ENCODE measurements around the gene EXOC4. TPM values are rescaled to one million over a fixed set of nuclear protein-coding genes. Genes with fewer than 3 reads are reported as not detected.

Gene EXOC4
- total and polyA plus RNA-seq, 7 donors, result 7.6 to 63.0 (median 29.1) TPM

- H3K4me1 ChIP-seq, result peaks cover 4% of the 10 kb centered on the region
- ATAC-seq (no peak), DNase-seq (no peak)
- WGBS, 3 donors, result 72 to 78% (median 76%) methylated on average over 1 of the region's 1 CpG
- H3K9me3 ChIP-seq, result no peaks in the 10 kb centered on the region
- TF ChIP-seq, protein P1, sequence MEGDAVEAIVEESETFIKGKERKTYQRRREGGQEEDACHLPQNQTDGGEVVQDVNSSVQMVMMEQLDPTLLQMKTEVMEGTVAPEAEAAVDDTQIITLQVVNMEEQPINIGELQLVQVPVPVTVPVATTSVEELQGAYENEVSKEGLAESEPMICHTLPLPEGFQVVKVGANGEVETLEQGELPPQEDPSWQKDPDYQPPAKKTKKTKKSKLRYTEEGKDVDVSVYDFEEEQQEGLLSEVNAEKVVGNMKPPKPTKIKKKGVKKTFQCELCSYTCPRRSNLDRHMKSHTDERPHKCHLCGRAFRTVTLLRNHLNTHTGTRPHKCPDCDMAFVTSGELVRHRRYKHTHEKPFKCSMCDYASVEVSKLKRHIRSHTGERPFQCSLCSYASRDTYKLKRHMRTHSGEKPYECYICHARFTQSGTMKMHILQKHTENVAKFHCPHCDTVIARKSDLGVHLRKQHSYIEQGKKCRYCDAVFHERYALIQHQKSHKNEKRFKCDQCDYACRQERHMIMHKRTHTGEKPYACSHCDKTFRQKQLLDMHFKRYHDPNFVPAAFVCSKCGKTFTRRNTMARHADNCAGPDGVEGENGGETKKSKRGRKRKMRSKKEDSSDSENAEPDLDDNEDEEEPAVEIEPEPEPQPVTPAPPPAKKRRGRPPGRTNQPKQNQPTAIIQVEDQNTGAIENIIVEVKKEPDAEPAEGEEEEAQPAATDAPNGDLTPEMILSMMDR (IDR thresholded peaks at IDR 0.05), result no peak
- no peak overlapping the region for H3K27ac ChIP-seq
- H3K4me3 ChIP-seq, result no peak overlapping the region
- intact Hi-C loops (cut with DNase I), result no loop called here
- H3K27me3 ChIP-seq (ENCODE audit: insufficient read depth in 3 of 3, low read length in 2 of 3), result no peaks in the 10 kb centered on the region
- no peaks in the 10 kb centered on the region for H3K36me3 ChIP-seq (ENCODE audit: insufficient read depth in 1 of 2, low read depth in 1 of 2)
Measured at GRCh38 chr7:133545618-133546017, 292.7 kb downstream of the EXOC4 start.

- Histone ChIP-seq H3K36me3 (ENCODE audit: insufficient read depth in 1 of 2, low read depth in 1 of 2) (no peaks in the 10 kb centered on the region), H3K27me3 (ENCODE audit: insufficient read depth in 3 of 3, low read length in 2 of 3) (no peaks in the 10 kb centered on the region), H3K9me3 (no peaks in the 10 kb centered on the region), H3K4me3 (no peak overlapping the region), H3K4me1 (peaks cover 4% of the 10 kb centered on the region), H3K27ac (no peak overlapping the region)
- TF ChIP-seq, protein P1 (IDR thresholded peaks at IDR 0.05), result no peak
- no peak for ATAC-seq
- no peak for DNase-seq
- 94 to 98% (median 96%) methylated on average over 4 of the region's 4 CpGs for WGBS, 3 donors
- intact Hi-C loops (cut with DNase I), result no loop called here
Measured at GRCh38 chr7:133547981-133548380, 295.1 kb downstream of the EXOC4 start.

DNA sequence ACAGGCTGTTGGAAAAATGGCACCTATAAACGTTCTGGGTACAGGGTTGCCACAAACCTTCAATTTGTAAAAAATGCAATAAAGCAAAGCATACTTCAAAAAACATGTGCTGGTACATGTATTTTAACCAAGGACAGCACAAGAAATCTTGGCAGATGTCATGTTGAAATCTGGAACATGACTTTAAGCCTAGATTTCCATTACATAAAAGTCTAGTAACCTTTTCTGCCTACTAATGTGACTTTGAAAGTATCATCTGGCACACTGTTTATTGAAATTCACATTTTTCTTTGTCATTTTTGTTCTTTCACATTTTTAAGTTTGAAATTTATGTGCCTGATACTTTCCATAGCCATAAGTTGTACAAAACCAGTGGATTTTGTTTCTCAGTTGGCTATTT lies 296.8 kb downstream of the EXOC4 start:
- Histone ChIP-seq H3K27me3 (ENCODE audit: insufficient read depth in 3 of 3, low read length in 2 of 3) (no peaks in the 10 kb centered on the region), H3K36me3 (ENCODE audit: insufficient read depth in 1 of 2, low read depth in 1 of 2) (no peaks in the 10 kb centered on the region), H3K9me3 (no peaks in the 10 kb centered on the region), H3K4me1 (peaks cover 4% of the 10 kb centered on the region), H3K4me3 (no peak overlapping the region), H3K27ac (no peak overlapping the region)
- intact Hi-C loops (cut with DNase I), result no loop called here
- TF ChIP-seq, protein P1 (IDR thresholded peaks at IDR 0.05), result no peak
- WGBS, 3 donors, result 44 to 74% (median 48%) methylated on average over 1 of the region's 1 CpG
- no peak for DNase-seq
- ATAC-seq, result no peak

- intact Hi-C loops (cut with DNase I), result no loop called here
- H3K4me1 ChIP-seq, result peaks cover 4% of the 10 kb centered on the region
- no peak for ATAC-seq
- no peaks in the 10 kb centered on the region for H3K36me3 ChIP-seq (ENCODE audit: insufficient read depth in 1 of 2, low read depth in 1 of 2)
- TF ChIP-seq, protein P1 (IDR thresholded peaks at IDR 0.05), result no peak
- H3K9me3 ChIP-seq, result no peaks in the 10 kb centered on the region
- no peak for DNase-seq
- H3K27me3 ChIP-seq (ENCODE audit: insufficient read depth in 3 of 3, low read length in 2 of 3), result no peaks in the 10 kb centered on the region
- H3K27ac ChIP-seq, result no peak overlapping the region
- no peak overlapping the region for H3K4me3 ChIP-seq
- WGBS, 3 donors, result 65 to 89% (median 74%) methylated on average over 3 of the region's 3 CpGs
Measured at GRCh38 chr7:133550145-133550544, 297.3 kb downstream of the EXOC4 start.

GRCh38 chr7:133550811-133551210 lies 297.9 kb downstream of the EXOC4 start:
- TF ChIP-seq, protein P1 (IDR thresholded peaks at IDR 0.05), result no peak
- no peak for DNase-seq
- intact Hi-C loops (cut with DNase I), result no loop called here
- 91 to 95% (median 92%) methylated on average over 4 of the region's 4 CpGs for WGBS, 3 donors
- Histone ChIP-seq H3K27ac (no peak overlapping the region), H3K9me3 (no peaks in the 10 kb centered on the region), H3K4me1 (peaks cover 4% of the 10 kb centered on the region), H3K27me3 (ENCODE audit: insufficient read depth in 3 of 3, low read length in 2 of 3) (no peaks in the 10 kb centered on the region), H3K4me3 (no peak overlapping the region), H3K36me3 (ENCODE audit: insufficient read depth in 1 of 2, low read depth in 1 of 2) (no peaks in the 10 kb centered on the region)
- ATAC-seq, result no peak
